ENCODE data around the gene F12.

Gene F12

GRCh38 chr5:177410575-177410974 lies 1.2 kb upstream of the F12 start:
- no peak for DNase-seq (ENCODE audit: low spot score)

DNA sequence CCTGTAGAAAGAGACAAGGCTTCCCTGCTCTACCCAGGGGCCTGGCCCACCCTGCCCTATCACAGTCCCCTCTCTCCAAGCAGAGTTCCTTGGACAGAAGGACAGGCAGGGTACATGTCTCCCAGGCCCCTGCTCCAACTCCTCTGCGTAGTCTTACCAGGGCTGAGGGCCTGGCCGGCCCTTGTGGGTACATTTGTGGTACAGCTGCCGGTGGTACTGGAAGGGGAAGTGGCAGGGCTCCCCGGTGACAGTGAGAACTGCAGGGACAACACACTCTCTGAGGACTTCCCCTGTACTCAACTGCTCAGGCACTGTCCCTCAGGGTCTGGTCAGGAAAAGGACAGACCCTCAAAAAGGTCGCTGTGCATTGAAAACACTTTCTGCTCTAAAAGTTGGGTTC lies 3.6 kb downstream of the F12 start:
- DNase-seq (ENCODE audit: low spot score), result no peak

GRCh38 chr5:177405312-177405711 lies 4.1 kb downstream of the F12 start:
- no peak for DNase-seq (ENCODE audit: low spot score)

- no peak for DNase-seq (ENCODE audit: low spot score)
Observed at GRCh38 chr5:177404641-177405179, 4.7 kb downstream of the F12 start.

DNA sequence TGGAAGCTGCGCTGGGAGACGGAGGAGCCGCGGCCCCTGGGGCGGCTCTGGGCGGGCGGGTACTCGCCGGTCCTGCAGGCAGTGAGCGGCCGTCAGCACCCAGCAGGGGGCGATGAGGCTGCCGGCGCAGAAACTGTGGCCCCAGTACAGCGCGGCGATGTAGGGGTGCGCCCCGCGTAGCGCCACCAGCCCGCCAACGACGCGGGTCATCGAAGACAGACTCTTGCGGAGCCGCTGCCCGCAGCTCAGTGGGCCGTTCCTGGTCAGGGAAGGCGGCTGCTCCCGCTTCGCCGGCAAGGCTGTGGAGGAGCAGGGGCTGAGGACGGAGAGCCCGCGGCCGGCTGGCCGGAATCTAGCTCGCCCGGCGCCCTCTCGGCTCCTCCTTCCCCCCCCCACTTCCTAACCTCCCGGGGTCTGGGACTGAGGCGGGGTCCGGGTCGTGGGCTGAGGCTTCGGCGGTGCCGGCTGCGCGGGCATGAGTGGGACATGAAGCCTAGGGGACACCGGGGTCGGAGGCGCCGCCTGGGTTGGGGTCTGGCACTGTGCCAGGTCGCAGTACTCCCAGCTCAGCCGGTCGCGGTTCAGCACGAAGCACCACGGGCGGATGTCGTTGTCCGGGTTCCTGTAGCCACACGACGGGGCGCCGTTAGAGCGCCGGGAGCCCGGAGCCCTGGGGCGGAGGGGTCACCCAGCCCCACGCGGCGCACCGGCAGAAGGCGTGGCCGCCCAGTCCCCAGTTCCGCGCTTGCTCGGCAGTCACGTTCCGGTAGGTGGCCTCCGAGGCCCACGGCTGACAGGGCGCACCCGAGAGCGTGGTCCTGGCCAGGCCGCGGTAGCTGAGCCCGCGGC lies 5.3 kb downstream of the F12 start:
- DNase-seq (ENCODE audit: low spot score), result peak; percentile 88

DNA sequence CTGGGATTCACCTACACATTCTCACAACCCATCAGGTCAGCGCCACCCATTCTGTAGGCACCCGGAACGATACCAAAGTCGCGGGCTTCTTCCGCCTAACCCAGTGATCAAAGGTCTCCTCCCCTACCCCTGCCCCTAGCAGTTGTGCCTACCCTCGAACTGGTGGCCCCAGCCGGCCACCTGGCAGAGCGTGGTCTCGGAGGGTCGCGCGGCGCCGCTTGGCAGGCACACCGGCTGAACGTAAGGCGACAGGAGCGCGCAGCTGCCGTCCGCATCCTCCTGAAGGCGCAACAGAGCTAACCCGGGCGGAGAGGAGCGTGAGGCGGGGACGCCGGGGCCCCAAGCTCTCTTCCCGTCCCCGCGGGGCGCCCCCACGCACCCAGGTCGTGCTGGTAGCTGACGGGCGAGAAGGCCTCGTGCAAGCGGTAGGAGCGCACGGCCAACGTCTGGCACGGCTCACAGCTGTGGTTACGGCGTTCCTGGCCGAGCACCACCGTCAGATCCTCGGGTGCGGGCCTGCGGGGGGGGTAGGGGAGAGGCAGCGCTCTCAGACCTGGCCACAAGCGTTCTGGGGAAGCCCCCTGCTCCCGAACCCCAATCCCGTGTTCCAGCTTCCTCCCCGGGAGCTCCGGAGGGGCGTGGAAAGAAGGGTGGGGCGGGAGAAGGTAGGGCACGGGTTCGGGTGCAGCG lies 6.1 kb downstream of the F12 start:
- peak; percentile 36 for DNase-seq (ENCODE audit: low spot score)

- peak; percentile 72 for DNase-seq (ENCODE audit: low spot score)
Observed at GRCh38 chr5:177402271-177403043, 6.9 kb downstream of the F12 start.

DNA sequence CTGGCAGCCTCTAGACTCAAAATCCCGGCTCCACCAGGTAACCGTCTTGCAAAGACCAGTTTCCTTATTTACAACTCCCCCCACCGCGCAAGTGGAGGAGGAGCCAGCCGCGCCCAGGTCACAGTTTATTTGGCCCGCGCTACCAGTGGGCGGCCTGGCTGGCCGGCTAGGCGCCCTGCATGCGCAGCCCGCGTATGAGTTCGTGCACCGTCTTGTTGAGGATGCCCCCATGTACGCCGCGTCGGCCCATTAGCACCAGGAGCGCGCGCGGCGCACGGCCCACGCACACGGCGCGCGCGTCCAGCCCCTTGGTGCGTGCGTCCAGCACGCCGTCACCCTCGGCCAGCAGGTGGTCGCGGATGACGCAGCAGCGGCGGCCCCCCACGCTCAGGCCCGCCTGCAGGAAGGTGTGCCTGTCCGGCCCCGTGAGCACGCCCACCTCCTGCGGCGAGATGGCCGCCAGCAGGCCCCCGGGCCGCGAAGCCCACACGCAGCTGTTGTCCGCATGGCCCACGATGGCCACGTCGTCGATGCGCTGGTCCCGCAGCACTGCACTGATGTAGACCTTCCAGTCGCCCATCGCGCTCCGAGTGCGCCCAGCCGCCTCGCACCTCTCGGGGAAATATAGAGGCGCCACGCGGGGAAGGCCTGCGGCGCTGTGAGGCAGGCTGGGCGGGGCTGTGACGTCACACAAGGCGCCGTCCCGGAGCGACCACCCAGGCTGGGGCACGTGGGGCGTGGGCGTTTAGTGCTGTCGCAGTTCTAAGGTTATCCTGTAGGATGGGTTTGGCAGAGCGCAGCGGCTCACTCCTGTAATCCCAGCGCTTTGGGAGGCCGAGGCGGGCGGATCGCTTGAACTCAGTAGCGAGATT lies 9.1 kb downstream of the F12 start, which contains the start of gene PFN3:
Gene PFN3, minus strand, starts transcription at position 665 of the 872 bp plus-strand sequence. Its CDS starts 85 bp downstream, at position 580.
- DNase-seq (ENCODE audit: low spot score), result no peak

- no peak for DNase-seq (ENCODE audit: low spot score)
Observed at GRCh38 chr5:177397875-177398390, 11.4 kb downstream of the F12 start.

DNA sequence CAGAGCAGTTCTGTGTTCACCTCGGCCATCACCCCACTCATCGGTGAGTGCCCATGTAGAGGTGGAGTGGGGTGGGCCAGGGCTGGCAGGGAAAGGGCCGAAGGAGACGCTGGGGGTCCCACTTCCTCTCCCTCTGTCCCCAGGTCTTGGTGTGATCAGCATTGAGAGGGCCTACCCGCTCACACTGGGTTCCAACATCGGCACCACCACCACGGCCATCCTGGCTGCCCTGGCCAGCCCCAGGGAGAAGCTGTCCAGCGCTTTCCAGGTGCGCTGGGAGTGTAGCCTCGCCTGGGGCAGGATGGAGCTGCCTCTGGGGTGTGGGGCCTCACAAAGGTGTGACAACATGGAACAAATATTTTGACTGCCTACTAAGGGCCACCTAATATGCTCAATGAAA lies 12.6 kb downstream of the F12 start:
- no peak for DNase-seq (ENCODE audit: low spot score)

- DNase-seq (ENCODE audit: low spot score), result no peak
Observed at GRCh38 chr5:177396078-177396477, 13.3 kb downstream of the F12 start.

DNA sequence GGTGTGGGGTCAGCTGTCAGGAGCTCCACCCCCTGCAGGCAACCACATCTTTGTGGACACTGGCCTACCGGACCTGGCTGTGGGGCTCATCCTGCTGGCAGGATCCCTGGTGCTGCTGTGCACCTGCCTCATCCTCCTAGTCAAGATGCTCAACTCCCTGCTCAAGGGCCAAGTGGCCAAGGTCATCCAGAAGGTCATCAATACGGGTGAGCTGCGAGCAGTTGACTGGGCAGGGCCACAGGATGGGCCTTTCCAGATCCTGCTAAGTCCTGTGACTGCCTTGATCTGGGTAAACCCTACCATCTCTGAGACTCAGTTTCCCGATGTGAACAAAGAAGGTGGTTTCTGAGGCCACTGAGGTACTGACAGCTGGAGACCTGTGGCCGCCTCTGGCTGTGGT lies 15.4 kb downstream of the F12 start:
- no peak for DNase-seq (ENCODE audit: low spot score)

DNA sequence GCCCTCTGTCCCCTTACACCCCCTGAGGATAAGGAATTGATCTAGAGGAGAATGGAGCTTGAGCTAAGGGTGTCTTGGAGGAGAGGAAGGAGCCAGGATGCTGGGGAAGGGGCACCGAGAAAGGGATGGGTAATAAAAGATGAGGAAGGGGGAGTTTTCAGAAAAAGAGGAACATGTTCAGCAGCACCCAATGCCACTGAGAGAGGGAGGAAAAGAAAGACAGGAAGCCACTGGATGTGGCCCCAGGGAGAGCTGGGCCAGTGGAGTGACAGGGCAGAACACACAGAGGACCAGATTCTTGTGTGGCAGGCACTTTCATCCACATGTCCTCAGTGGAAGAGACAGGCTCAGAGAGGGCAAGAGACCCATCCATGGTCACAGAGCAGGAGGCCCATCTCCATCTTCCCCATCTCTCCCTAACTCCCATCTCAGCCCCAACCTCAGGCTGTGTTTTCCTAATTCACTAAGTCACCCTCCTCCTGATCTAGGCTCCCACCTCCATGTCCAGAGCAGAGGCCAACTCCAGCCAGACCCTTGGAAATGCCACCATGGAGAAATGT lies 16.1 kb downstream of the F12 start:
- DNase-seq (ENCODE audit: low spot score), result no peak

GRCh38 chr5:177392765-177393164 lies 16.6 kb downstream of the F12 start:
- DNase-seq (ENCODE audit: low spot score), result no peak

DNA sequence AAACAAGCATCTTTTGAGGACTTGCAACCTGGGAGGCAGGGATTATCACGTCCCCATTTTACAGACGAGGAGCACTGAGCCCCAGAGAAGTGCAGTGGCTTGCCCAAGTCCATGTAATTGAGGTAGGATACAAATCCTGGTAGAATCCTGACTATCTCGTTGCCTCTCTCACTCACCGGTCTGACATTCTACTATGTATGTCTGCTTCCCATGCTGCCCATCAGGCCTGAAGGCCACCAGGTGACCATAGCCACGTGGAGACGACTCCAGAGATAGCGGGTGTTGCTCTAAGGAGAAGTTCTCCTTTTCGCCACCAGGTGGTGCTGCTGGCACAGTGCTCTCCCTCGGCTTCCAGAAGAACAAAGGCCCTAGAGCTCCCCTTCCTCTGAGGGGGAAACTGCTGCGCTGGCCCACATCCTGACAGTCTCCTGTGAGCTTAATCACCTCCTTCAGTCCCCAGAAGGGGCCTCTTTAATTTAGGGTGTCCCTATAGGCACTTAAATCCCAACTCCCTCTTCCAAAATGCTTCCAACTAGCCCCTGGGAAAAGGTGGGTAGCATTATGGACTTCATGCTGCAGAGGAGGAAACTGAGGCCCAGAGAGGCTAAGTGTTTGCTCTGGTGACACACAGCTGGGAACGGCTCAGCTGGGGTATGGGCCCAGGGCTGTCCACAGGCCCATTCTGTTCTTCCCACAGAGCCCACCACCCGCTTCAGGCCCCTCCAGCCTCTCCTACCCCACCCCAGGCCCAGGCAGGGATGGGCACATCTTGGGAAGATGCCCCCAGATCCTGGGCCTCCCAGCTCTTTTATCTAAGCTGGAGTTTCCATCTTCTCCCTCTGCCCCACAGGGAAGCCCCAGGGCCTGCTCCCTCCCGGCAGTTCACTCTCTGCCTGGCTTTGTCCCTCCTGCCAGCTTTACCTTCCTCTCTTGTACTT lies 18.7 kb downstream of the F12 start:
- DNase-seq (ENCODE audit: low spot score), result peak; percentile 89

- peak; percentile 83 for DNase-seq (ENCODE audit: low spot score)
Observed at GRCh38 chr5:177389241-177390169, 19.9 kb downstream of the F12 start.

DNA sequence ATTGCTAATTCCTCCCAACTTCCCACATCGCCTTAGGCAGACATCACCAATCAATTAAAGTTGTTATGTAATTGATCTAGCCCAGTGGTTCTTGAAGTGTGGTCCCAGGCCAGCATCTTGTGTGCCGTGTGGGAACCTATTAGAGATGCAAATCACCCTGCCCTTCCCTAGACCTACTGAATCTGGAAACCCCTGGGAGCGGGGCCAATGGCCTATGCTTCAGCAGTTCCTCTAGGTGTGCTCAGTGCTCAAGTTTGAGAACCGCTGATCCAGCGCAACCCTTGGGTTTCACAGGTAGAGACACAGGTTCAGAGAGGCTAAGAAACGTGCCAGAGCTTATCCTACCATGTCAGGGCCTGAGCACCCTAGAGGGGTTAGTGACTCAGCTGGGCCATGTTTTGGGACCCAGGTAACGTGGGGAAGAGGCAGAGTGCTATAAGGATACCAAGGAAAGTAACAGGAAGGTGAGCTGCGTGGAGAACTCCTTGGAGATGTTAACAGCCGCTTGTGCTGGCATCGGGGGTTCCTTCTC lies 20.8 kb downstream of the F12 start:
- DNase-seq (ENCODE audit: low spot score), result no peak

- no peak for DNase-seq (ENCODE audit: low spot score)
Observed at GRCh38 chr5:177387405-177387804, 22.0 kb downstream of the F12 start.
